OCI-LY1 (cell line): ENCODE results near the gene SPIB.

Source experiments
- H2AFZ ChIP-seq: fragments of 200-600 bp; sonication (generic), shearing (Covaris generic); 2 replicates; pipeline ENCODE4 v1.6.0; 2014; ENCODE audit warnings: antibody characterized with exemption, mild to moderate bottlenecking, low read length
- H3F3A ChIP-seq: fragments of 200-600 bp; sonication (generic), shearing (Covaris generic); 2 replicates; pipeline ENCODE4 v1.6.0; 2014; ENCODE audit warnings: mild to moderate bottlenecking, antibody characterized with exemption, low read length, moderate library complexity; ENCODE audit not compliant: insufficient read depth
- H3K27ac ChIP-seq: fragments of 200-600 bp; sonication (generic); 2 replicates; pipeline ENCODE4 v1.5.1; 2014; ENCODE audit warnings: low read length, mixed run types, mild to moderate bottlenecking, low read depth; ENCODE audit not compliant: poor library complexity, severe bottlenecking
- H3K27me3 ChIP-seq: fragments of 200-600 bp; sonication (generic); 2 replicates; pipeline ENCODE4 v1.6.0; 2014; ENCODE audit warnings: antibody characterized with exemption, mild to moderate bottlenecking, low read length, moderate library complexity; ENCODE audit not compliant: insufficient read depth
- H3K36me3 ChIP-seq: fragments of 200-600 bp; sonication (generic); 2 replicates; pipeline ENCODE4 v1.6.1; 2014; ENCODE audit warnings: mild to moderate bottlenecking, antibody characterized with exemption, low read length, moderate library complexity, mixed read lengths; ENCODE audit not compliant: insufficient read depth
- H3K4me1 ChIP-seq: fragments of 200-600 bp; sonication (generic); 2 replicates; pipeline ENCODE4 v1.5.1; 2014; ENCODE audit warnings: mild to moderate bottlenecking, low read length, moderate library complexity; ENCODE audit not compliant: insufficient read depth, severe bottlenecking
- H3K4me2 ChIP-seq: fragments of 200-600 bp; sonication (generic), shearing (Covaris generic); 2 replicates; pipeline ENCODE4 v1.6.1; 2014; ENCODE audit warnings: low read length
- H3K4me3 ChIP-seq: fragments of 200-600 bp; sonication (generic); 2 replicates; pipeline ENCODE4 v1.5.1; 2014; ENCODE audit warnings: low read length, low read depth, mild to moderate bottlenecking, mixed read lengths; ENCODE audit not compliant: poor library complexity, severe bottlenecking
- H3K79me2 ChIP-seq: fragments of 200-600 bp; shearing (Covaris generic); 2 replicates; pipeline ENCODE4 v1.6.1; 2016; ENCODE audit warnings: mixed run types, low read length, mixed read lengths; ENCODE audit not compliant: insufficient read depth
- H3K9ac ChIP-seq: fragments of 200-600 bp; sonication (generic), shearing (Covaris generic); 2 replicates; pipeline ENCODE4 v1.6.1; 2014; ENCODE audit warnings: mild to moderate bottlenecking, low read length, mixed read lengths
- H3K9me2 ChIP-seq: fragments of 200-600 bp; sonication (generic), shearing (Covaris generic); 2 replicates; pipeline ENCODE4 v1.6.1; 2014; ENCODE audit warnings: low read depth, mild to moderate bottlenecking, low read length, mixed read lengths
- H3K9me3 ChIP-seq: fragments of 200-600 bp; shearing (Covaris generic); 2 replicates; pipeline ENCODE4 v1.6.1; 2014; ENCODE audit warnings: low read length, mixed read lengths
- H4K20me1 ChIP-seq: fragments of 200-600 bp; sonication (generic), shearing (Covaris generic); 2 replicates; pipeline ENCODE4 v1.6.0; 2016; ENCODE audit warnings: mild to moderate bottlenecking, low read length; ENCODE audit not compliant: insufficient read depth
- EZH2 ChIP-seq: fragments of 200-600 bp; sonication (generic), shearing (Covaris generic); IDR thresholded peaks from 2 replicates; pipeline ENCODE4 v1.8.0; 2017; ENCODE audit warnings: borderline replicate concordance, mixed run types, mild to moderate bottlenecking, antibody characterized with exemption, low read length, moderate library complexity, mixed read lengths
- TF ChIP-seq, protein P1 (sequence below): fragments of 200-600 bp; sonication (generic), shearing (Covaris generic); IDR thresholded peaks from 2 replicates; pipeline ENCODE4 v1.5.1; 2017; ENCODE audit warnings: mild to moderate bottlenecking, antibody characterized with exemption, low read length, moderate library complexity, mixed read lengths

Gene SPIB

DNA sequence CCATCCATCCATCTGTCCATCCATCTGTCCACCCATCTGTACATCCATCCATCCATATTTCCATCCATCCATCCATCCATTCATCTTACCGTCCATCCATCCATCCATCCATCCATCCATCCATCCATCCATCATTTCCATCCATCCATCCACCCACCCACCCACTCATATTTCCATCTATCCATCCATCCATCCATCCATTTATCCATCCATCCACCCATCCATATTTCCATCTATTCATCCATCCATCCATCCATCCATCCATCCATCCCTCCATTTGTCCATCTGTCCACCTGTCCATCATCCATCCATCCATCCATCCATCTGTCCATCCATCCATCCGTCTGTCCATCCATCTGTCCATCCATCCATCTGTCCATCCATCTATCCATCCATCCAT, 37.3 kb downstream of the SPIB start:
- H3K9me3 ChIP-seq = no peaks in the 10 kb centered on the region
- no peaks in the 10 kb centered on the region for H4K20me1 ChIP-seq
- H3K4me2 ChIP-seq = no peak overlapping the region
- no peaks in the 10 kb centered on the region; the same call in 1 of the 2 replicates for H3K27me3 ChIP-seq
- no peaks in the 10 kb centered on the region for H3K9me2 ChIP-seq
- no peaks in the 10 kb centered on the region for H3K36me3 ChIP-seq
- peaks cover 13% of the 10 kb centered on the region for H3K4me1 ChIP-seq
- no peak overlapping the region for H2AFZ ChIP-seq
- no peaks in the 10 kb centered on the region; the same call in 1 of the 2 replicates for H3F3A ChIP-seq
- no peak overlapping the region for H3K4me3 ChIP-seq
- no peak overlapping the region for H3K27ac ChIP-seq
- no peak overlapping the region for H3K9ac ChIP-seq
- no peaks in the 10 kb centered on the region for H3K79me2 ChIP-seq
- TF ChIP-seq EZH2 = no peak
- TF ChIP-seq, protein P1, sequence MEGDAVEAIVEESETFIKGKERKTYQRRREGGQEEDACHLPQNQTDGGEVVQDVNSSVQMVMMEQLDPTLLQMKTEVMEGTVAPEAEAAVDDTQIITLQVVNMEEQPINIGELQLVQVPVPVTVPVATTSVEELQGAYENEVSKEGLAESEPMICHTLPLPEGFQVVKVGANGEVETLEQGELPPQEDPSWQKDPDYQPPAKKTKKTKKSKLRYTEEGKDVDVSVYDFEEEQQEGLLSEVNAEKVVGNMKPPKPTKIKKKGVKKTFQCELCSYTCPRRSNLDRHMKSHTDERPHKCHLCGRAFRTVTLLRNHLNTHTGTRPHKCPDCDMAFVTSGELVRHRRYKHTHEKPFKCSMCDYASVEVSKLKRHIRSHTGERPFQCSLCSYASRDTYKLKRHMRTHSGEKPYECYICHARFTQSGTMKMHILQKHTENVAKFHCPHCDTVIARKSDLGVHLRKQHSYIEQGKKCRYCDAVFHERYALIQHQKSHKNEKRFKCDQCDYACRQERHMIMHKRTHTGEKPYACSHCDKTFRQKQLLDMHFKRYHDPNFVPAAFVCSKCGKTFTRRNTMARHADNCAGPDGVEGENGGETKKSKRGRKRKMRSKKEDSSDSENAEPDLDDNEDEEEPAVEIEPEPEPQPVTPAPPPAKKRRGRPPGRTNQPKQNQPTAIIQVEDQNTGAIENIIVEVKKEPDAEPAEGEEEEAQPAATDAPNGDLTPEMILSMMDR = no peak

DNA sequence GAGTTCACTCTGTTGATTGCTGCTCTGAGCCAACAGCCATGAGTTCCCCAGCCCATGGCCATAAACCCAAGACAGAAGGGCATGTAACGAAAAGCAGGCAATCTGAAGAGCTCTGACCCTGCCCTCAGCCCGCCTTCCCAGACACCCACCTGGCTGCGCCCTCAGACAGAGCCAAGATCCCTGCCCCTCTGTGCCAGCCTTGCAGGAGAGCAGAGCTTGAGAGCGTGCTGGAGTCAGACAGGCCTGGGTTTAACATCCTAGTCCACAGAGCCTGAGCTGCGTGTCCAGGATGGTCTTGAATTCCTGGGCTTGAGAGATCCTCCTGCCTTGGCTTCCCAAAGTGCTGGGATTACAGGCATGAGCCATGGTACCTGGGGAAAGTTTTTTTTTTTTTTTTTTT, 38.6 kb downstream of the SPIB start:
- no peak overlapping the region for H3K9ac ChIP-seq
- H3K4me1 ChIP-seq = peaks cover 15% of the 10 kb centered on the region
- no peaks in the 10 kb centered on the region; the same call in 1 of the 2 replicates for H3K27me3 ChIP-seq
- H4K20me1 ChIP-seq = no peaks in the 10 kb centered on the region
- TF ChIP-seq EZH2 = no peak
- TF ChIP-seq, protein P1 = no peak
- H3K4me3 ChIP-seq = no peak overlapping the region
- no peak overlapping the region for H3K4me2 ChIP-seq
- no peaks in the 10 kb centered on the region for H3K9me3 ChIP-seq
- no peaks in the 10 kb centered on the region for H3K36me3 ChIP-seq
- H2AFZ ChIP-seq = no peak overlapping the region
- H3K79me2 ChIP-seq = no peaks in the 10 kb centered on the region
- H3K27ac ChIP-seq = no peak overlapping the region
- no peaks in the 10 kb centered on the region for H3K9me2 ChIP-seq
- no peaks in the 10 kb centered on the region; the same call in 1 of the 2 replicates for H3F3A ChIP-seq

DNA sequence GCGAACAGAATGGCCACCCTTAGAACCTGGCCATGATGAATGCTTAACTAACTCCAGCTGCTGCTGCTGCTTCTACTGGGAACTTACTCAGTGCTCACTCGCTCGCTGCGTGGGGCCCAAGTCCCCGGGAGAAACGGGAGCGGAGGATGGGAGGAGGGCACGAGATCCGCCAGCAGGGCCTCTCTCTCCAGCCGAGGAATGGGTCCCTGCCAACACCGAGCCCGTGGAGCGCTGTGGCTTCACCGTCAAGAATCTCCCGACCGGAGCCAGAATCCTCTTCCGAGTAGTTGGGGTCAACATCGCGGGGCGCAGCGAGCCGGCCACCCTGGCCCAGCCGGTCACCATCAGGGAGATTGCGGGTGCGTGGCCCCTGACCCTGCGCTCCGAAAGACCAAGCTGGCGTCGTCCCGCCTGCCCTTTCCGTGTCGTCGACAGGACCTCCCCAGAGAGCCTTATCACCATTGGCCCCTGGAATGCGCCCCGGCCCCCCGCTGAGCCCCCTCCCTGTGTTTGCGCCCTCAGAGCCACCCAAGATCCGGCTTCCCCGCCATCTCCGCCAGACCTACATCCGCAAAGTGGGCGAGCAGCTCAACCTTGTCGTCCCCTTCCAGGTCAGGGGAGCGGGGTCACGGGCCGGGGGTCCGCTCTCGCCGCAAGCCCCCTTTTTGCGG, 39.8 kb downstream of the SPIB start:
- TF ChIP-seq EZH2 = no peak
- TF ChIP-seq, protein P1 = no peak
- Histone ChIP-seq H3K27me3 (no peaks in the 10 kb centered on the region; the same call in 1 of the 2 replicates), H3K36me3 (no peaks in the 10 kb centered on the region), H3K4me1 (peaks cover 15% of the 10 kb centered on the region), H2AFZ (no peak overlapping the region), H3K9me3 (no peaks in the 10 kb centered on the region), H3K4me3 (no peak overlapping the region), H3F3A (no peaks in the 10 kb centered on the region; the same call in 1 of the 2 replicates), H3K79me2 (no peaks in the 10 kb centered on the region), H3K9ac (no peak overlapping the region), H3K4me2 (no peak overlapping the region), H4K20me1 (no peaks in the 10 kb centered on the region), H3K9me2 (no peaks in the 10 kb centered on the region), H3K27ac (no peak overlapping the region)
